ENCODE data around the gene ARHGEF1.

The ARHGEF1 gene

DNA sequence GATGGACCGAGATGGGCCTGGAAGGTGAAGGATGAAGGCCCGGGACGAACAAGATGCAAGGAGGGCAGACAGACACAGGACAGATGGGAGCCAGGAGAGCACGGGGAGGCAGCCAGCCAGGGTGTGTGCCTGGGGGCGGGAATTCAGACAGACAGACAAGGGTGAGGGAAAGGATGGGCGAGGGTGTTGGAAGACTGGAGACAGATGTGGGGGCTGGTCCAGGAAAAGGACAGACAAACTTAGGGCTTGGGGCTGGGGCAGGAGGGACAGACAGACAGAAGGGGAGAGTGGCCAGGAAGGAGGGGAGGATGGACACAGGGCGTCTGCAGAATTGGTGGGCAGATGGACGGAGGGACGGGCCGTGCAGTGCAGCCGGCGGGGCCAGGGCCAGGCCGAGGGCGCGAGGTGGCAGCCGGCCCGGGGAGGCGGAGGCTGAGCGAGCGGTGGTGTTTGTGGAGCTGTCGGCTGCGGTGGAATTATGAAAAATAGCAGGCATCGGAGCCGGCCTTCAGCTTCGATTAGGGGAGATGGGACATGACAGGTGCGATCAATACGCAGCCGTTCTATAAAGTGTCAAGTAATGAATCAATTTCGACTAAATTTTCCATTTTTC lies 49.8 kb downstream of the ARHGEF1 start:
- H4K20me1 ChIP-seq (ENCODE audit: insufficient read depth, low read length, poor library complexity, severe bottlenecking): no peaks in the 10 kb centered on the region
- H3K36me3 ChIP-seq (ENCODE audit: insufficient read depth, low read length): no peaks in the 10 kb centered on the region
- peaks cover 24% of the 10 kb centered on the region for H3K4me1 ChIP-seq (ENCODE audit: insufficient read depth, low read length, poor library complexity, severe bottlenecking)
- no peak overlapping the region for H2AFZ ChIP-seq (ENCODE audit: low read length)
- peaks cover 10% of the 10 kb centered on the region; the same call in 1 of the 2 replicates for H3K79me2 ChIP-seq (ENCODE audit: insufficient read depth, low read length)
- TF ChIP-seq, protein P1, sequence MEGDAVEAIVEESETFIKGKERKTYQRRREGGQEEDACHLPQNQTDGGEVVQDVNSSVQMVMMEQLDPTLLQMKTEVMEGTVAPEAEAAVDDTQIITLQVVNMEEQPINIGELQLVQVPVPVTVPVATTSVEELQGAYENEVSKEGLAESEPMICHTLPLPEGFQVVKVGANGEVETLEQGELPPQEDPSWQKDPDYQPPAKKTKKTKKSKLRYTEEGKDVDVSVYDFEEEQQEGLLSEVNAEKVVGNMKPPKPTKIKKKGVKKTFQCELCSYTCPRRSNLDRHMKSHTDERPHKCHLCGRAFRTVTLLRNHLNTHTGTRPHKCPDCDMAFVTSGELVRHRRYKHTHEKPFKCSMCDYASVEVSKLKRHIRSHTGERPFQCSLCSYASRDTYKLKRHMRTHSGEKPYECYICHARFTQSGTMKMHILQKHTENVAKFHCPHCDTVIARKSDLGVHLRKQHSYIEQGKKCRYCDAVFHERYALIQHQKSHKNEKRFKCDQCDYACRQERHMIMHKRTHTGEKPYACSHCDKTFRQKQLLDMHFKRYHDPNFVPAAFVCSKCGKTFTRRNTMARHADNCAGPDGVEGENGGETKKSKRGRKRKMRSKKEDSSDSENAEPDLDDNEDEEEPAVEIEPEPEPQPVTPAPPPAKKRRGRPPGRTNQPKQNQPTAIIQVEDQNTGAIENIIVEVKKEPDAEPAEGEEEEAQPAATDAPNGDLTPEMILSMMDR (conservative IDR thresholded peaks at IDR 0.05; ENCODE audit: low read length): no peak
- TF ChIP-seq EZH2phosphoT487 (IDR thresholded peaks at IDR 0.05; ENCODE audit: borderline replicate concordance): no peak
- no peak overlapping the region for H3K4me3 ChIP-seq (ENCODE audit: low read length, poor library complexity, severe bottlenecking)
- 0 out of 2 replicates have a peak, but pooled peaks cover 3% of the 10 kb centered on the region for H3F3A ChIP-seq (ENCODE audit: low read depth)
- H3K9ac ChIP-seq (ENCODE audit: low read depth, low read length, poor library complexity, severe bottlenecking): no peak overlapping the region
- no peaks in the 10 kb centered on the region for H3K9me2 ChIP-seq (replicated peaks; ENCODE audit: low read depth, low read length)
- H3K9me3 ChIP-seq (ENCODE audit: insufficient read depth, low read depth, low read length): no peaks in the 10 kb centered on the region
- H3K27me3 ChIP-seq (ENCODE audit: insufficient read depth, low read length, poor library complexity, severe bottlenecking): no peaks in the 10 kb centered on the region
- no peak overlapping the region for H3K4me2 ChIP-seq (ENCODE audit: low read depth, low read length, poor library complexity, severe bottlenecking)

DNA sequence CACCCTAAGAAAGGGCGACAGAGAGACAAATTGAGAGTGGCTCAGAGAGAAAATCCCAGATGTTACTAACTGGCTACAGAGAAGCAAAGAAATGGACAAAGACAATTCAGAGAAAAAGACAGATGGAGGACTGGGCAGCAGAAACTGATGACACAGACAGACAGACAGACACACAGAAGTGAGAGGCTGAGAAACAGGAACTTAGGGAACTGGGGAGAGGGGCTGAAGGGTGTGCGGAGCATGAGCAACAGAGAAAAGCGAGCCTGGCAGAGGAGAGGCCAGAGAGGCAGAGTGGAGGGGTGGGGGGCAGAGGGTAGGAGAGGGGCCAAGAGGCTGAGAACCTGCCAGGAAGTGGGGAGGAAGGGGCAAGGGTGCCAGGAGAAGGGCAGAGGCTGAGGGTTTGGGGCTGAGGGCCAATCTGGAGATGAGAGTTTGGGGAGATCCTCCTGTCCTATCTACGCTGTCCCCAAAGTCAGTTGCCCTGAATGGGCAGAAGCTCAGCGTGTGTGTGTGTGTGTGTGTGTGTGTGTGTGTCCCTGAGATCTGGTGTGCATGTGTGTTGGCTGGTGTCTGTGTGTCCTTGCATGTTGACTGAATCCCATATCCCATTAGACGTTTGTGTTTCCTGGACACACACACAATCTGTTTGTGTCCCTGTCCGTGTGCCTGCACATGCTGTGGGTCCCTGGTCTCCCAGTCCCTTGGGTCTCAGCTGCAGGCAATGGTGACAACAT lies 50.9 kb downstream of the ARHGEF1 start:
- Histone ChIP-seq H3K27me3 (ENCODE audit: insufficient read depth, low read length, poor library complexity, severe bottlenecking) (no peaks in the 10 kb centered on the region), H3K79me2 (ENCODE audit: insufficient read depth, low read length) (peaks cover 8% of the 10 kb centered on the region; the same call in 1 of the 2 replicates), H4K20me1 (ENCODE audit: insufficient read depth, low read length, poor library complexity, severe bottlenecking) (no peaks in the 10 kb centered on the region)

DNA sequence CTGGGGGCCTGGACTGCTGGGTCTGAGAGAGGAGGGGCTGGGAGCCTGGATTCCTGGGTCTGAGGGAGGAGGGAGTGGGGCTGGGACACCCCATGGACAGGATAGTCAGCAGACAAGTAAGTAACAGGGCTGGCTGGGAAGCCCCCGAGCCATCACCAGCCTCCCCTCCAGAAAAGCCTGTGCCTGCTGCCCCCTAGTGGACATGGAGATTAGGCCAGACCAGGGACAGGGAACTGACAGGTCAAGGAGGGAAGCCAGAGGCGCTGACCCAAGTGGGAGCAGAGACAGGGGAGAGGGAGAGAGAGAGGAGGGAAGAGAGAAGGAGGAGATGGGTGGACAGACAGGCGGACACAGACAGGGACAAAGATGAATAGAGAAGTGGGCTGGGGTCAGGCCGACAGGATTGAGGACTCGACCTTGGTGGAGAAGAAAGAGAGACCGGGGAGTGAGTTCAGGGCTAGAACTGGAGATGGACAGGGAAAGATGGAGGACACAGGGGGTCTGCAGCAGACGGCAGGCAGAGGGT lies 51.9 kb downstream of the ARHGEF1 start:
- Histone ChIP-seq H3F3A (ENCODE audit: low read depth) (0 out of 2 replicates have a peak, but pooled peaks cover 3% of the 10 kb centered on the region), H3K4me1 (ENCODE audit: insufficient read depth, low read length, poor library complexity, severe bottlenecking) (peaks cover 17% of the 10 kb centered on the region), H3K4me3 (ENCODE audit: low read length, poor library complexity, severe bottlenecking) (no peak overlapping the region), H3K9me2 (replicated peaks; ENCODE audit: low read depth, low read length) (no peaks in the 10 kb centered on the region), H3K27me3 (ENCODE audit: insufficient read depth, low read length, poor library complexity, severe bottlenecking) (no peaks in the 10 kb centered on the region), H3K36me3 (ENCODE audit: insufficient read depth, low read length) (no peaks in the 10 kb centered on the region), H2AFZ (ENCODE audit: low read length) (no peak overlapping the region), H3K79me2 (ENCODE audit: insufficient read depth, low read length) (no peaks in the 10 kb centered on the region), H3K9me3 (ENCODE audit: insufficient read depth, low read depth, low read length) (no peaks in the 10 kb centered on the region), H3K4me2 (ENCODE audit: low read depth, low read length, poor library complexity, severe bottlenecking) (no peak overlapping the region), H3K9ac (ENCODE audit: low read depth, low read length, poor library complexity, severe bottlenecking) (peak overlapping the region; percentile 43), H4K20me1 (ENCODE audit: insufficient read depth, low read length, poor library complexity, severe bottlenecking) (no peaks in the 10 kb centered on the region)
- TF ChIP-seq, protein P1 (conservative IDR thresholded peaks at IDR 0.05; ENCODE audit: low read length): peak; percentile 93
- TF ChIP-seq EZH2phosphoT487 (IDR thresholded peaks at IDR 0.05; ENCODE audit: borderline replicate concordance): no peak

More for the DNA sequence above, 50.9 kb downstream of the ARHGEF1 start:
- Histone ChIP-seq H2AFZ (ENCODE audit: low read length) (no peak overlapping the region), H3K9me2 (replicated peaks; ENCODE audit: low read depth, low read length) (no peaks in the 10 kb centered on the region), H3K4me3 (ENCODE audit: low read length, poor library complexity, severe bottlenecking) (no peak overlapping the region), H3K9me3 (ENCODE audit: insufficient read depth, low read depth, low read length) (no peaks in the 10 kb centered on the region), H3K4me2 (ENCODE audit: low read depth, low read length, poor library complexity, severe bottlenecking) (no peak overlapping the region), H3K9ac (ENCODE audit: low read depth, low read length, poor library complexity, severe bottlenecking) (peak overlapping the region; percentile 9), H3F3A (ENCODE audit: low read depth) (0 out of 2 replicates have a peak, but pooled peaks cover 3% of the 10 kb centered on the region), H3K4me1 (ENCODE audit: insufficient read depth, low read length, poor library complexity, severe bottlenecking) (peaks cover 24% of the 10 kb centered on the region), H3K36me3 (ENCODE audit: insufficient read depth, low read length) (no peaks in the 10 kb centered on the region)
- TF ChIP-seq, protein P1 (conservative IDR thresholded peaks at IDR 0.05; ENCODE audit: low read length): no peak
- no peak for TF ChIP-seq EZH2phosphoT487 (IDR thresholded peaks at IDR 0.05; ENCODE audit: borderline replicate concordance)
